ENCODE data around the gene TPM2. TPM values are rescaled to one million over a fixed set of nuclear protein-coding genes. Genes with fewer than 3 reads are reported as not detected.

The TPM2 gene
- total and polyA plus RNA-seq, 9 of the 15 experiments (the other 6 are each of a cell fraction or from before 2014, with no cell fraction given) = 0.28 to 16.1 (median 4.5) TPM

- TF ChIP-seq CEBPZ (IDR thresholded peaks at IDR 0.05; ENCODE audit: borderline replicate concordance, low read depth, low read length) (no peak), BRD4 (IDR thresholded peaks at IDR 0.05) (no peak), ZNF76 (CRISPR knock-in tag; IDR thresholded peaks at IDR 0.05; ENCODE audit: borderline replicate concordance) (no peak), FOXP1 (CRISPR knock-in tag; IDR thresholded peaks at IDR 0.05) (no peak), BRD9 (IDR thresholded peaks at IDR 0.05; ENCODE audit: low read depth, partially characterized antibody) (no peak), CHD1 (IDR thresholded peaks at IDR 0.05; ENCODE audit: low read length) (peak; percentile 25), CCNT2 (IDR thresholded peaks at IDR 0.05; ENCODE audit: borderline replicate concordance, extremely low read depth, insufficient read length, low read depth, low read length) (peak; percentile 92), BRF1 (IDR thresholded peaks at IDR 0.05; ENCODE audit: borderline replicate concordance, extremely low read depth, insufficient read length) (no peak), ZBTB12 (CRISPR knock-in tag; IDR thresholded peaks at IDR 0.05) (no peak), ATF2 (CRISPR knock-in tag; IDR thresholded peaks at IDR 0.05) (no peak), SMARCE1 (IDR thresholded peaks at IDR 0.05) (peak; percentile 93), POLR2A (conservative IDR thresholded peaks at IDR 0.05) (peak; percentile 82), KDM5B (IDR thresholded peaks at IDR 0.05; ENCODE audit: insufficient replicate concordance, low read depth, low read length) (peak; percentile 57), MECOM (CRISPR knock-in tag; IDR thresholded peaks at IDR 0.05) (peak; percentile 82; the same call in 1 of the 2 replicates), EWSR1 (IDR thresholded peaks at IDR 0.05; ENCODE audit: borderline replicate concordance, low read depth, partially characterized antibody) (no peak), ZNF354B (CRISPR knock-in tag; IDR thresholded peaks at IDR 0.05) (no peak), USF2 (CRISPR knock-in tag; IDR thresholded peaks at IDR 0.05) (no peak)
- TF ChIP-seq, protein P1, sequence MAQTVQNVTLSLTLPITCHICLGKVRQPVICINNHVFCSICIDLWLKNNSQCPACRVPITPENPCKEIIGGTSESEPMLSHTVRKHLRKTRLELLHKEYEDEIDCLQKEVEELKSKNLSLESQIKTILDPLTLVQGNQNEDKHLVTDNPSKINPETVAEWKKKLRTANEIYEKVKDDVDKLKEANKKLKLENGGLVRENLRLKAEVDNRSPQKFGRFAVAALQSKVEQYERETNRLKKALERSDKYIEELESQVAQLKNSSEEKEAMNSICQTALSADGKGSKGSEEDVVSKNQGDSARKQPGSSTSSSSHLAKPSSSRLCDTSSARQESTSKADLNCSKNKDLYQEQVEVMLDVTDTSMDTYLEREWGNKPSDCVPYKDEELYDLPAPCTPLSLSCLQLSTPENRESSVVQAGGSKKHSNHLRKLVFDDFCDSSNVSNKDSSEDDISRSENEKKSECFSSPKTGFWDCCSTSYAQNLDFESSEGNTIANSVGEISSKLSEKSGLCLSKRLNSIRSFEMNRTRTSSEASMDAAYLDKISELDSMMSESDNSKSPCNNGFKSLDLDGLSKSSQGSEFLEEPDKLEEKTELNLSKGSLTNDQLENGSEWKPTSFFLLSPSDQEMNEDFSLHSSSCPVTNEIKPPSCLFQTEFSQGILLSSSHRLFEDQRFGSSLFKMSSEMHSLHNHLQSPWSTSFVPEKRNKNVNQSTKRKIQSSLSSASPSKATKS (CRISPR knock-in tag; IDR thresholded peaks at IDR 0.05) = no peak
Measured at GRCh38 chr9:35728041-35728971, 38.6 kb upstream of the TPM2 start (continued).
